ENCODE results near the gene CUBN. TPM values are rescaled to one million over a fixed set of nuclear protein-coding genes. Genes with fewer than 3 reads are reported as not detected.
A peak's percentile ranks its signal among the peaks of the same experiment; 100 is the strongest.

The CUBN gene
- total RNA-seq, 1 experiment from 2014 or later = 0.46 TPM

GRCh38 chr10:16952610-16953009 is 177.0 kb downstream of the CUBN start:
- no peak overlapping the region for H3K4me3 Mint-ChIP-seq
- TF ChIP-seq IRF2 (CRISPR knock-in tag; IDR thresholded peaks at IDR 0.05; ENCODE audit: borderline replicate concordance, low read depth) = no peak
- TF ChIP-seq, protein P1, sequence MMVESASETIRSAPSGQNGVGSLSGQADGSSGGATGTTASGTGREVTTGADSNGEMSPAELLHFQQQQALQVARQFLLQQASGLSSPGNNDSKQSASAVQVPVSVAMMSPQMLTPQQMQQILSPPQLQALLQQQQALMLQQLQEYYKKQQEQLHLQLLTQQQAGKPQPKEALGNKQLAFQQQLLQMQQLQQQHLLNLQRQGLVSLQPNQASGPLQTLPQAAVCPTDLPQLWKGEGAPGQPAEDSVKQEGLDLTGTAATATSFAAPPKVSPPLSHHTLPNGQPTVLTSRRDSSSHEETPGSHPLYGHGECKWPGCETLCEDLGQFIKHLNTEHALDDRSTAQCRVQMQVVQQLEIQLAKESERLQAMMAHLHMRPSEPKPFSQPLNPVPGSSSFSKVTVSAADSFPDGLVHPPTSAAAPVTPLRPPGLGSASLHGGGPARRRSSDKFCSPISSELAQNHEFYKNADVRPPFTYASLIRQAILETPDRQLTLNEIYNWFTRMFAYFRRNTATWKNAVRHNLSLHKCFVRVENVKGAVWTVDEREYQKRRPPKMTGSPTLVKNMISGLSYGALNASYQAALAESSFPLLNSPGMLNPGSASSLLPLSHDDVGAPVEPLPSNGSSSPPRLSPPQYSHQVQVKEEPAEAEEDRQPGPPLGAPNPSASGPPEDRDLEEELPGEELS (CRISPR knock-in tag; IDR thresholded peaks at IDR 0.05) = no peak
- TF ChIP-seq, protein P2, sequence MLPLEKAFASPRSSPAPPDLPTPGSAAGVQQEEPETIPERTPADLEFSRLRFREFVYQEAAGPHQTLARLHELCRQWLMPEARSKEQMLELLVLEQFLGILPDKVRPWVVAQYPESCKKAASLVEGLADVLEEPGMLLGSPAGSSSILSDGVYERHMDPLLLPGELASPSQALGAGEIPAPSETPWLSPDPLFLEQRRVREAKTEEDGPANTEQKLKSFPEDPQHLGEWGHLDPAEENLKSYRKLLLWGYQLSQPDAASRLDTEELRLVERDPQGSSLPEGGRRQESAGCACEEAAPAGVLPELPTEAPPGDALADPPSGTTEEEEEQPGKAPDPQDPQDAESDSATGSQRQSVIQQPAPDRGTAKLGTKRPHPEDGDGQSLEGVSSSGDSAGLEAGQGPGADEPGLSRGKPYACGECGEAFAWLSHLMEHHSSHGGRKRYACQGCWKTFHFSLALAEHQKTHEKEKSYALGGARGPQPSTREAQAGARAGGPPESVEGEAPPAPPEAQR (CRISPR knock-in tag; IDR thresholded peaks at IDR 0.05) = no peak
- no peak for TF ChIP-seq SMAD4 (CRISPR knock-in tag; IDR thresholded peaks at IDR 0.05)
- no peak for TF ChIP-seq FOXK1 (CRISPR knock-in tag; IDR thresholded peaks at IDR 0.05)
- no peak for TF ChIP-seq ZNF416 (CRISPR knock-in tag; IDR thresholded peaks at IDR 0.05)
- TF ChIP-seq, protein P3, sequence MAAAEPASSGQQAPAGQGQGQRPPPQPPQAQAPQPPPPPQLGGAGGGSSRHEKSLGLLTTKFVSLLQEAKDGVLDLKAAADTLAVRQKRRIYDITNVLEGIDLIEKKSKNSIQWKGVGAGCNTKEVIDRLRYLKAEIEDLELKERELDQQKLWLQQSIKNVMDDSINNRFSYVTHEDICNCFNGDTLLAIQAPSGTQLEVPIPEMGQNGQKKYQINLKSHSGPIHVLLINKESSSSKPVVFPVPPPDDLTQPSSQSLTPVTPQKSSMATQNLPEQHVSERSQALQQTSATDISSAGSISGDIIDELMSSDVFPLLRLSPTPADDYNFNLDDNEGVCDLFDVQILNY (CRISPR knock-in tag; IDR thresholded peaks at IDR 0.05) = no peak
- TF ChIP-seq ZNF121 (CRISPR knock-in tag; IDR thresholded peaks at IDR 0.05) = no peak
- no peak for TF ChIP-seq SMAD3 (CRISPR knock-in tag; IDR thresholded peaks at IDR 0.05; ENCODE audit: borderline replicate concordance)
- TF ChIP-seq ZNF396 (CRISPR knock-in tag; IDR thresholded peaks at IDR 0.05; ENCODE audit: borderline replicate concordance) = no peak
- TF ChIP-seq NR3C1 (CRISPR knock-in tag; conservative IDR thresholded peaks at IDR 0.05; ENCODE audit: low read depth) = no peak
- TF ChIP-seq NFE2L1 (CRISPR knock-in tag; IDR thresholded peaks at IDR 0.05) = no peak
- no peaks in the 10 kb centered on the region for H3K36me3 Mint-ChIP-seq
- H3K27me3 Mint-ChIP-seq (ENCODE audit: low read depth) = no peaks in the 10 kb centered on the region
- no peak overlapping the region for H3K27ac Mint-ChIP-seq
- POLR2A ChIA-PET = no interaction called here
- DNase-seq (ENCODE audit: low spot score) = peak; percentile 46
- H3K4me1 Mint-ChIP-seq = peaks cover 28% of the 10 kb centered on the region
- CTCF ChIA-PET = no interaction called here
- ATAC-seq = no peak
- no peaks in the 10 kb centered on the region for H3K9me3 Mint-ChIP-seq

GRCh38 chr10:16952080-16952479 is 177.5 kb downstream of the CUBN start:
- peaks cover 33% of the 10 kb centered on the region for H3K4me1 Mint-ChIP-seq
- ChIA-PET CTCF (no interaction called here), POLR2A (no interaction called here)
- H3K36me3 Mint-ChIP-seq = no peaks in the 10 kb centered on the region
- DNase-seq (ENCODE audit: low spot score) = no peak
- no peaks in the 10 kb centered on the region for H3K9me3 Mint-ChIP-seq
- no peaks in the 10 kb centered on the region for H3K27me3 Mint-ChIP-seq (ENCODE audit: low read depth)
- ATAC-seq = no peak
- H3K4me3 Mint-ChIP-seq = no peak overlapping the region
- no peak overlapping the region for H3K27ac Mint-ChIP-seq
- TF ChIP-seq, protein P4, sequence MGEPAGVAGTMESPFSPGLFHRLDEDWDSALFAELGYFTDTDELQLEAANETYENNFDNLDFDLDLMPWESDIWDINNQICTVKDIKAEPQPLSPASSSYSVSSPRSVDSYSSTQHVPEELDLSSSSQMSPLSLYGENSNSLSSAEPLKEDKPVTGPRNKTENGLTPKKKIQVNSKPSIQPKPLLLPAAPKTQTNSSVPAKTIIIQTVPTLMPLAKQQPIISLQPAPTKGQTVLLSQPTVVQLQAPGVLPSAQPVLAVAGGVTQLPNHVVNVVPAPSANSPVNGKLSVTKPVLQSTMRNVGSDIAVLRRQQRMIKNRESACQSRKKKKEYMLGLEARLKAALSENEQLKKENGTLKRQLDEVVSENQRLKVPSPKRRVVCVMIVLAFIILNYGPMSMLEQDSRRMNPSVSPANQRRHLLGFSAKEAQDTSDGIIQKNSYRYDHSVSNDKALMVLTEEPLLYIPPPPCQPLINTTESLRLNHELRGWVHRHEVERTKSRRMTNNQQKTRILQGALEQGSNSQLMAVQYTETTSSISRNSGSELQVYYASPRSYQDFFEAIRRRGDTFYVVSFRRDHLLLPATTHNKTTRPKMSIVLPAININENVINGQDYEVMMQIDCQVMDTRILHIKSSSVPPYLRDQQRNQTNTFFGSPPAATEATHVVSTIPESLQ (CRISPR knock-in tag; IDR thresholded peaks at IDR 0.05) = no peak
- TF ChIP-seq ZNF396 (CRISPR knock-in tag; IDR thresholded peaks at IDR 0.05; ENCODE audit: borderline replicate concordance) (no peak), OVOL2 (CRISPR knock-in tag; IDR thresholded peaks at IDR 0.05; ENCODE audit: borderline replicate concordance) (no peak), MLX (CRISPR knock-in tag; IDR thresholded peaks at IDR 0.05) (no peak), ELF4 (CRISPR knock-in tag; IDR thresholded peaks at IDR 0.05; ENCODE audit: low read depth) (no peak), ZNF512 (CRISPR knock-in tag; IDR thresholded peaks at IDR 0.05; ENCODE audit: borderline replicate concordance) (no peak), ZNF263 (CRISPR knock-in tag; IDR thresholded peaks at IDR 0.05; ENCODE audit: low read depth) (no peak), ERG (CRISPR knock-in tag; IDR thresholded peaks at IDR 0.05) (no peak), MXD4 (CRISPR knock-in tag; IDR thresholded peaks at IDR 0.05; ENCODE audit: borderline replicate concordance) (no peak), ZNF232 (CRISPR knock-in tag; IDR thresholded peaks at IDR 0.05) (no peak)
- TF ChIP-seq, protein P5, sequence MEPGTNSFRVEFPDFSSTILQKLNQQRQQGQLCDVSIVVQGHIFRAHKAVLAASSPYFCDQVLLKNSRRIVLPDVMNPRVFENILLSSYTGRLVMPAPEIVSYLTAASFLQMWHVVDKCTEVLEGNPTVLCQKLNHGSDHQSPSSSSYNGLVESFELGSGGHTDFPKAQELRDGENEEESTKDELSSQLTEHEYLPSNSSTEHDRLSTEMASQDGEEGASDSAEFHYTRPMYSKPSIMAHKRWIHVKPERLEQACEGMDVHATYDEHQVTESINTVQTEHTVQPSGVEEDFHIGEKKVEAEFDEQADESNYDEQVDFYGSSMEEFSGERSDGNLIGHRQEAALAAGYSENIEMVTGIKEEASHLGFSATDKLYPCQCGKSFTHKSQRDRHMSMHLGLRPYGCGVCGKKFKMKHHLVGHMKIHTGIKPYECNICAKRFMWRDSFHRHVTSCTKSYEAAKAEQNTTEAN (CRISPR knock-in tag; IDR thresholded peaks at IDR 0.05) = no peak
- TF ChIP-seq, protein P6, sequence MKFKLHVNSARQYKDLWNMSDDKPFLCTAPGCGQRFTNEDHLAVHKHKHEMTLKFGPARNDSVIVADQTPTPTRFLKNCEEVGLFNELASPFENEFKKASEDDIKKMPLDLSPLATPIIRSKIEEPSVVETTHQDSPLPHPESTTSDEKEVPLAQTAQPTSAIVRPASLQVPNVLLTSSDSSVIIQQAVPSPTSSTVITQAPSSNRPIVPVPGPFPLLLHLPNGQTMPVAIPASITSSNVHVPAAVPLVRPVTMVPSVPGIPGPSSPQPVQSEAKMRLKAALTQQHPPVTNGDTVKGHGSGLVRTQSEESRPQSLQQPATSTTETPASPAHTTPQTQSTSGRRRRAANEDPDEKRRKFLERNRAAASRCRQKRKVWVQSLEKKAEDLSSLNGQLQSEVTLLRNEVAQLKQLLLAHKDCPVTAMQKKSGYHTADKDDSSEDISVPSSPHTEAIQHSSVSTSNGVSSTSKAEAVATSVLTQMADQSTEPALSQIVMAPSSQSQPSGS (CRISPR knock-in tag; IDR thresholded peaks at IDR 0.05; ENCODE audit: borderline replicate concordance, low read depth) = no peak

Data from WTC11 (cell line).